Smooth muscle cell (in vitro differentiated cells): ENCODE data around the gene FANCC. TPM values are rescaled to one million over a fixed set of nuclear protein-coding genes. Genes with fewer than 3 reads are reported as not detected.

Experiments
- DNase-seq: peaks from one replicate; lab custom pipeline; 2025; ENCODE audit not compliant: unreplicated experiment; lab: John Stamatoyannopoulos, UW
- H2AFZ ChIP-seq: fragments of 200-600 bp; sonication (generic); 2 replicates; pipeline ENCODE4 v1.6.0; 2016; ENCODE audit warnings: antibody characterized with exemption, low read depth, mild to moderate bottlenecking
- H3F3A ChIP-seq: fragments of 200-600 bp; sonication (generic); 2 replicates; pipeline ENCODE4 v1.6.0; 2017; ENCODE audit warnings: antibody characterized with exemption, low read depth
- H3K27ac ChIP-seq: fragments of 200-600 bp; sonication (generic); 2 replicates; pipeline ENCODE4 v1.5.1; 2016; ENCODE audit warnings: low read depth, mild to moderate bottlenecking
- H3K27me3 ChIP-seq: fragments of 200-600 bp; sonication (generic); 2 replicates; pipeline ENCODE4 v1.6.1; 2016; ENCODE audit warnings: low read depth, mild to moderate bottlenecking
- H3K36me3 ChIP-seq: fragments of 200-600 bp; sonication (generic); 2 replicates; pipeline ENCODE4 v1.5.1; 2016; ENCODE audit warnings: low read depth
- H3K4me1 ChIP-seq: fragments of 200-600 bp; sonication (generic); 2 replicates; pipeline ENCODE4 v1.5.1; 2016; ENCODE audit warnings: low read depth
- H3K4me2 ChIP-seq: fragments of 200-600 bp; sonication (generic); 2 replicates; pipeline ENCODE4 v1.6.0; 2016; ENCODE audit warnings: mild to moderate bottlenecking
- H3K4me3 ChIP-seq: fragments of 200-600 bp; sonication (generic); 2 replicates; pipeline ENCODE4 v1.5.1; 2016; ENCODE audit warnings: mild to moderate bottlenecking
- H3K79me2 ChIP-seq: fragments of 200-600 bp; sonication (generic); 2 replicates; pipeline ENCODE4 v1.6.0; 2016; ENCODE audit warnings: low read depth, mild to moderate bottlenecking
- H3K9ac ChIP-seq: fragments of 200-600 bp; sonication (generic); 2 replicates; pipeline ENCODE4 v1.6.0; 2016; ENCODE audit warnings: low read depth
- H3K9me3 ChIP-seq: fragments of 200-600 bp; sonication (generic); replicated peaks from 2 replicates; pipeline ENCODE4 v1.5.1; 2016; ENCODE audit warnings: low read depth
- H4K20me1 ChIP-seq: fragments of 200-600 bp; sonication (generic); 2 replicates; pipeline ENCODE4 v1.6.0; 2016; ENCODE audit warnings: low read depth
- CTCF ChIP-seq: fragments of 200-600 bp; sonication (generic); IDR thresholded peaks from 2 replicates; pipeline ENCODE4 v1.5.1; 2017; ENCODE audit warnings: borderline replicate concordance, mild to moderate bottlenecking, antibody characterized with exemption; ENCODE audit not compliant: insufficient read depth, poor library complexity, severe bottlenecking
- WGBS: methylation state at CpG from one replicate; pipeline ENCODE4 v1.1.7; 2016; ENCODE audit warnings: low lambda C conversion rate; 5-methylcytosine and 5-hydroxymethylcytosine counted together
- polyA plus RNA-seq: library from polyadenylated mRNA; unstranded; fragments of >200 nt; fragmentation: Nextera tagmentation; extraction: Ambion mirVana; gene quantifications from 2 replicates; pipeline ENCODE4 v1.2.1, GENCODE V29; 2016
- total RNA-seq: library from RNA; depleted of rRNA; stranded (reverse); fragments of >200 nt; gene quantifications from 2 replicates; pipeline ENCODE4 v1.2.3, GENCODE V29; 2014

Gene FANCC
- total and polyA plus RNA-seq, 2 experiments from 2014 or later: 11.0 to 11.2 TPM

GRCh38 chr9:95284162-95285080, 33.1 kb downstream of the FANCC start:
- WGBS: 75% methylated on average over 9 of the region's 9 CpGs

GRCh38 chr9:95283673-95284072, 33.8 kb downstream of the FANCC start:
- peaks cover 3% of the 10 kb centered on the region for H3K9me3 ChIP-seq
- no peak for DNase-seq

More at GRCh38 chr9:95284162-95285080, 33.1 kb downstream of the FANCC start:
- Histone ChIP-seq H3F3A (no peaks in the 10 kb centered on the region), H3K4me1 (no peaks in the 10 kb centered on the region), H3K79me2 (peaks cover 3% of the 10 kb centered on the region), H3K27me3 (no peaks in the 10 kb centered on the region), H3K4me2 (no peak overlapping the region), H3K9me3 (peaks cover 3% of the 10 kb centered on the region), H3K27ac (peak overlapping the region; percentile 7), H3K4me3 (no peak overlapping the region), H2AFZ (no peak overlapping the region), H4K20me1 (no peaks in the 10 kb centered on the region), H3K9ac (no peak overlapping the region), H3K36me3 (no peaks in the 10 kb centered on the region)
- no peak for TF ChIP-seq CTCF
- DNase-seq: no peak

GRCh38 chr9:95282332-95282731, 35.2 kb downstream of the FANCC start:
- Histone ChIP-seq H3K27me3 (no peaks in the 10 kb centered on the region), H3F3A (no peaks in the 10 kb centered on the region), H3K9ac (no peak overlapping the region), H3K4me2 (no peak overlapping the region), H3K27ac (no peak overlapping the region), H4K20me1 (no peaks in the 10 kb centered on the region), H3K79me2 (no peaks in the 10 kb centered on the region), H3K4me3 (no peak overlapping the region), H2AFZ (no peak overlapping the region), H3K4me1 (no peaks in the 10 kb centered on the region), H3K36me3 (no peaks in the 10 kb centered on the region), H3K9me3 (peaks cover 3% of the 10 kb centered on the region)
- no peak for DNase-seq
- TF ChIP-seq CTCF: no peak

More at GRCh38 chr9:95283673-95284072, 33.8 kb downstream of the FANCC start:
- Histone ChIP-seq H3K36me3 (no peaks in the 10 kb centered on the region), H3K79me2 (peaks cover 3% of the 10 kb centered on the region), H3K4me3 (no peak overlapping the region), H2AFZ (no peak overlapping the region), H3K27me3 (no peaks in the 10 kb centered on the region), H3K9ac (no peak overlapping the region), H3K27ac (no peak overlapping the region), H4K20me1 (no peaks in the 10 kb centered on the region), H3F3A (no peaks in the 10 kb centered on the region), H3K4me2 (no peak overlapping the region), H3K4me1 (no peaks in the 10 kb centered on the region)
- WGBS: 75% methylated on average over 2 of the region's 2 CpGs
- TF ChIP-seq CTCF: no peak
